Measurements from ENCODE around the gene TMEM44.
"Not testable (repeated sequence)": the region's sequence is repeated elsewhere in the genome, so short reads cannot be mapped to it uniquely, and the experiment has no call there.

Gene TMEM44

GRCh38 chr3:194554473-194555123, 78.6 kb downstream of the TMEM44 start:
- DNase-seq (ENCODE audit: low spot score) = no peak

GRCh38 chr3:194552327-194552949, 80.8 kb downstream of the TMEM44 start:
- DNase-seq (ENCODE audit: low spot score) = no peak

- DNase-seq (ENCODE audit: low spot score) = no peak
Measured at GRCh38 chr3:194549853-194550252, 83.4 kb downstream of the TMEM44 start.

GRCh38 chr3:194548346-194549321, 84.6 kb downstream of the TMEM44 start:
- no peak for DNase-seq (ENCODE audit: low spot score)

- DNase-seq (ENCODE audit: low spot score) = no peak
Measured at GRCh38 chr3:194547042-194547441, 86.2 kb downstream of the TMEM44 start.

- DNase-seq (ENCODE audit: low spot score) = not testable (repeated sequence)
Measured at GRCh38 chr3:194545538-194545937, 87.7 kb downstream of the TMEM44 start.

- no peak for DNase-seq (ENCODE audit: low spot score)
Measured at GRCh38 chr3:194543550-194543949, 89.7 kb downstream of the TMEM44 start.

GRCh38 chr3:194541483-194541882, 91.7 kb downstream of the TMEM44 start:
- no peak for DNase-seq (ENCODE audit: low spot score)

GRCh38 chr3:194540274-194540905, 92.8 kb downstream of the TMEM44 start:
- DNase-seq (ENCODE audit: low spot score) = peak; percentile 8

- DNase-seq (ENCODE audit: low spot score) = no peak
Measured at GRCh38 chr3:194539498-194539897, 93.7 kb downstream of the TMEM44 start.

GRCh38 chr3:194537732-194538247, 95.4 kb downstream of the TMEM44 start:
- no peak for DNase-seq (ENCODE audit: low spot score)
